Measurements from ENCODE around the gene REM2.

DNA sequence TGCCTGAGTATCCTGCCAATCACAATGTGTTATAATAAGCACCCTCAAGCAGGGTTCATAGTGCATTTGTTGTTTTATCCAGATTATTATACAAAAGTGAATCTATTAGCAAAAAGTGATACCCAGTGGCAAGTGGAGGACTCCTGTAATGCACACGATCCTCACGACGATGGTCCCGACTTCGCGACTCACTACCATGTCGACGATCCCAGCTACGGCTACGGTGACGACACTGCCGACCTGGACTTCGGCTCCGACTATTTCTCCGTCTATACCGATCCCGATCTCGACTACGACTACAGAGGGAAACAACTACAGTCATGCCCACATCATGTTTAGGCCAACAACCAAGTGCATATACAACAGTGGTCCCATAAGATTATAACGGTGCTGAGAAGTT is 23.1 kb downstream of the REM2 start:
- TF ChIP-seq POLR2AphosphoS5 (IDR thresholded peaks at IDR 0.05; ENCODE audit: low read depth, low read length) = no peak
- no peak for TF ChIP-seq GABPA (IDR thresholded peaks at IDR 0.05; ENCODE audit: low read depth)
- TF ChIP-seq CTCF (IDR thresholded peaks at IDR 0.05) = no peak
- no peak for TF ChIP-seq FOXM1 (IDR thresholded peaks at IDR 0.05; ENCODE audit: low read depth)
- TF ChIP-seq RAD21 (IDR thresholded peaks at IDR 0.05; ENCODE audit: low read length) = no peak
- no peak for TF ChIP-seq TCF12 (IDR thresholded peaks at IDR 0.05)
- no peak for TF ChIP-seq REST (IDR thresholded peaks at IDR 0.05; ENCODE audit: low read depth, low read length)
- no peak for TF ChIP-seq MXI1 (IDR thresholded peaks at IDR 0.05; ENCODE audit: low read depth, low read length)
- no peak for TF ChIP-seq TEAD4 (IDR thresholded peaks at IDR 0.05; ENCODE audit: borderline replicate concordance, insufficient read depth)
- no peak for TF ChIP-seq RFX5 (IDR thresholded peaks at IDR 0.05; ENCODE audit: low read length)
- no peak for TF ChIP-seq FOXJ3 (CRISPR knock-in tag; IDR thresholded peaks at IDR 0.05)
- TF ChIP-seq SIN3A (IDR thresholded peaks at IDR 0.05; ENCODE audit: borderline replicate concordance, low read depth, low read length) = no peak
- TF ChIP-seq MAX (IDR thresholded peaks at IDR 0.05; ENCODE audit: low read depth) = no peak
- TF ChIP-seq, protein P1, sequence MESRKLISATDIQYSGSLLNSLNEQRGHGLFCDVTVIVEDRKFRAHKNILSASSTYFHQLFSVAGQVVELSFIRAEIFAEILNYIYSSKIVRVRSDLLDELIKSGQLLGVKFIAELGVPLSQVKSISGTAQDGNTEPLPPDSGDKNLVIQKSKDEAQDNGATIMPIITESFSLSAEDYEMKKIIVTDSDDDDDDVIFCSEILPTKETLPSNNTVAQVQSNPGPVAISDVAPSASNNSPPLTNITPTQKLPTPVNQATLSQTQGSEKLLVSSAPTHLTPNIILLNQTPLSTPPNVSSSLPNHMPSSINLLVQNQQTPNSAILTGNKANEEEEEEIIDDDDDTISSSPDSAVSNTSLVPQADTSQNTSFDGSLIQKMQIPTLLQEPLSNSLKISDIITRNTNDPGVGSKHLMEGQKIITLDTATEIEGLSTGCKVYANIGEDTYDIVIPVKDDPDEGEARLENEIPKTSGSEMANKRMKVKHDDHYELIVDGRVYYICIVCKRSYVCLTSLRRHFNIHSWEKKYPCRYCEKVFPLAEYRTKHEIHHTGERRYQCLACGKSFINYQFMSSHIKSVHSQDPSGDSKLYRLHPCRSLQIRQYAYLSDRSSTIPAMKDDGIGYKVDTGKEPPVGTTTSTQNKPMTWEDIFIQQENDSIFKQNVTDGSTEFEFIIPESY (IDR thresholded peaks at IDR 0.05; ENCODE audit: borderline replicate concordance, low read depth) = no peak
